Omental fat pad (tissue), 4 donors: ENCODE data around the gene SYNPO. TPM values are rescaled to one million over a fixed set of nuclear protein-coding genes. Genes with fewer than 3 reads are reported as not detected.

Experiments
- ATAC-seq: fragments of 150-250 bp; one replicate; pipeline ENCODE4 v1.9.1; 2016; ENCODE audit warnings: mild to moderate bottlenecking, moderate library complexity; ENCODE audit not compliant: low FRiP score
- DNase-seq: peaks from one replicate; pipeline ENCODE4 v3.0.0-alpha.2; 2019; ENCODE audit warnings: low spot score
- total RNA-seq, 4 donors: library from RNA; depleted of rRNA; stranded (reverse); fragments of >200 nt; gene quantifications; one replicate each; pipeline ENCODE4 v1.1.0, GENCODE V29; 2016
- TF ChIP-seq, protein P1 (sequence below), 3 donors: fragments of 450-650 bp; IDR thresholded peaks; one replicate each; pipeline ENCODE4 v1.5.1; 2016 to 2017; ENCODE audit warnings: antibody characterized with exemption in 3 of 3, mild to moderate bottlenecking in 3 of 3, moderate library complexity in 2 of 3

Gene SYNPO
- total RNA-seq, 4 donors from 2014 or later, result 12.2 to 43.6 (median 26.1) TPM

DNA sequence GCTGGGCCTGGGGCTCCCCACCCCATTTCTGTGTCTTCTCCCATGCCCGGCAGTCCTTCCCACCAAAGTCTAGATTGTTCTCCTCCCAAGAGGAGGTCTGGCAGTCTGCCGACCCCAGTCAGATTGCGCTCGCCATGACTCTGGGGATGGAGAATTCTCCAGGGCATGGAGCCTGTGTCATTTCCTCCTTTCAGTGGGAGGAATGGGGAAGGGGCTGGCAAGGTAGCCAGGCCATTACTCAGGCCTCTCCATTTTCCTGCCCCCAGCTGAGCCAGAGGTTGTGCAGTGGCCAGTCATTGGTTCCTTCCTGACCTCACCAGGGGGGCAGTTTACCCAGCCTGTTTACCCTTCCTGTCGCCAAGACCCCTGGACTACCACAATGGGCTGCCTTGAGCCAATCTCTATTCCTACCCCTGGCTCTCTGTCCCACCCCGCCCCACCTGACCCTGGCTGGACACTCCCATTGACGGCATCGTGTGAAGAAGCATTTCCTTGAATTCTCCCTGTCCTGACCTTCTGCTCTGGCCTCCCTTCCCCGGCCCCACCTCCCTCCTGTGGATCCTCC, 628 bp downstream of the SYNPO start:
- peak; percentile 77 for ATAC-seq
- TF ChIP-seq, protein P1, sequence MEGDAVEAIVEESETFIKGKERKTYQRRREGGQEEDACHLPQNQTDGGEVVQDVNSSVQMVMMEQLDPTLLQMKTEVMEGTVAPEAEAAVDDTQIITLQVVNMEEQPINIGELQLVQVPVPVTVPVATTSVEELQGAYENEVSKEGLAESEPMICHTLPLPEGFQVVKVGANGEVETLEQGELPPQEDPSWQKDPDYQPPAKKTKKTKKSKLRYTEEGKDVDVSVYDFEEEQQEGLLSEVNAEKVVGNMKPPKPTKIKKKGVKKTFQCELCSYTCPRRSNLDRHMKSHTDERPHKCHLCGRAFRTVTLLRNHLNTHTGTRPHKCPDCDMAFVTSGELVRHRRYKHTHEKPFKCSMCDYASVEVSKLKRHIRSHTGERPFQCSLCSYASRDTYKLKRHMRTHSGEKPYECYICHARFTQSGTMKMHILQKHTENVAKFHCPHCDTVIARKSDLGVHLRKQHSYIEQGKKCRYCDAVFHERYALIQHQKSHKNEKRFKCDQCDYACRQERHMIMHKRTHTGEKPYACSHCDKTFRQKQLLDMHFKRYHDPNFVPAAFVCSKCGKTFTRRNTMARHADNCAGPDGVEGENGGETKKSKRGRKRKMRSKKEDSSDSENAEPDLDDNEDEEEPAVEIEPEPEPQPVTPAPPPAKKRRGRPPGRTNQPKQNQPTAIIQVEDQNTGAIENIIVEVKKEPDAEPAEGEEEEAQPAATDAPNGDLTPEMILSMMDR (IDR thresholded peaks at IDR 0.05), result no peak
- peak; percentile 66 for DNase-seq

DNA sequence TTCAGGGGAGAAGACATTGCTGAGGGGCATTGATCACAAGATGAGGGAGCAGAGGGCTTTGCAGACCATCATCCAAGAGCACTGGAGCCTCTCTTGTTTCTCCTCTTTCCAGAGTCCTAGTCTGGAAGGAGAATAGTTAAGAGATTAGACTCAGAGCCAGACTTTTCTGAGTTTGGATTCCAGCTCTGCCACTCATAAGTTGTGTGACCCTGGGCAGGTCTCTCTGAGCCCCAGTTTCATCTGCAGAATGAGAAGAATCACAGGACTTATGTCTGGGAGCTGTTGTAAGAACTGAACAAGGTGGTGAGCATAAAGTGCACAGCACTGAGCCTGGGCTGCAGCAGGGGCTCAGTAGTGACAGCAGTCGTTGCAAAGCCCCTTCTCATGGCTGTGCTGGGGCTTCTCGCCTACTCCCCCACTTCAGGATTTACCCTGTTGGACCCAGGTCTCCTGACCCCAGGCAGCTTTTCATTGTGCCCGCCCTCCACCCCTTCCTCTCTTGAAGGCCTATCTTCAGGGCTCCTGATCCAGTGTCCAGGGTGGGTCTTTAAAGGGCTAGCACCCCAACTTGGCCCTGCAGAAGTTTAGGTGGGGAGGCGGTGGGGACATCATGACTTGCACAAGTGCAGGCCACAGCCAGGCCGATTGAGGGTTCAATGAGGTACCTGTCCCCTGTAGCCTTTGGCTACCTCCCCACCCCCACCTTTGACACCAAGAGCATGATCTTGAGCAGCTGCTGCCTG, 1.5 kb downstream of the SYNPO start:
- DNase-seq (no peak), ATAC-seq (no peak)
- TF ChIP-seq, protein P1 (IDR thresholded peaks at IDR 0.05), result no peak

DNA sequence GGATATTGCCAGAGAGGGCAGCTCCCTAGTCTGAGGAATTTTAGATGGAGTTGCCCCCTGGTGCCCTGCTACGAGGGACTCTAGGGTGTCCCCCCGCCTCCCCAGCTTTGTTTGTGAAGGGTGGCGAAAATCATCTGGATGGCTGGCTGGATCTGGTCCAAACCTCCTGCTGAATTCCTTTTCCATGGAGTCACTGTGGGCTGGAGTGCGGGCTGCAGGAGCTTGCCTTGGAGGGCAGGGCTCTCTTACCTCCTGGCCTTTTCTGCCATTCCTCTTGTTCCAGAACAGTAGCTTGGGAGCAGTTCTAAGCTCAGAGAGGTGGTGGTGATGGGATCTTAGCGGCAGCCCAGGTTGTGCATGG, 2.1 kb downstream of the SYNPO start:
- no peak for DNase-seq
- TF ChIP-seq, protein P1 (IDR thresholded peaks at IDR 0.05), result no peak
- peak; percentile 52 for ATAC-seq

DNA sequence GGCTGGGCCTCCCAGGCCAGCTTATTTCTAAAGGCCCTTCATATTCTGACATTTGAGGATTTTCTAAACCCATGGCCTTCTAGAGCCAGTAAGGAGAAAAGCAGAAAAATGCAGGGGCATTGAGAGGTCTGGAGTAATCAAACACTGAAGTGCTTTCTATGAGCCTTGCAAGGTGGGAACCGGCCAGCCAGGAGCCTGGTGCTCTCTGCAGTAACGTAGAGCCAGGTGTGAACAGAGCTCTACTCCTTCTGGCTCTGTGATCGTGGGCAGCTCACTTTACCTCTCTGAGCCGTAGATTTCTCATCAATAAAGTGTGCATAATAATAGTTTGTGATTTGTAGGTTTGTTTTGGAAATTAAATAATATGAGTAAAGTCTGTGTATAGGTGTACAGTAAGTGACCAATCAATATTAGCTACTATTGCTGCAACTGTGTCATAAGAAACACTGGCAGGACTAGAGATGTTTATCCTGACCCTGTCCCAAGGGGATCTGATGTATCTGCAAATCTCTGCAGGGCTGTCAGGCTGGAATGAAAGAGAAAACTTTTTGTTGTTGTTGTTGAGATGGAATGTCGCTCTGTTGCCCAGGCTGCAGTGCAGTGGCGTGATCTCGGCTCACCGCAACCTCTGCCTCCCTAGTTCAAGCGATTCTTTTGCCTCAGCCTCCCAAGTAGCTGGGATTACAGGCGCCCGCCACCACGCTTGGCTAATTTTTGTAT, 2.7 kb downstream of the SYNPO start:
- ATAC-seq (no peak), DNase-seq (no peak)
- TF ChIP-seq, protein P1 (IDR thresholded peaks at IDR 0.05), result no peak

DNA sequence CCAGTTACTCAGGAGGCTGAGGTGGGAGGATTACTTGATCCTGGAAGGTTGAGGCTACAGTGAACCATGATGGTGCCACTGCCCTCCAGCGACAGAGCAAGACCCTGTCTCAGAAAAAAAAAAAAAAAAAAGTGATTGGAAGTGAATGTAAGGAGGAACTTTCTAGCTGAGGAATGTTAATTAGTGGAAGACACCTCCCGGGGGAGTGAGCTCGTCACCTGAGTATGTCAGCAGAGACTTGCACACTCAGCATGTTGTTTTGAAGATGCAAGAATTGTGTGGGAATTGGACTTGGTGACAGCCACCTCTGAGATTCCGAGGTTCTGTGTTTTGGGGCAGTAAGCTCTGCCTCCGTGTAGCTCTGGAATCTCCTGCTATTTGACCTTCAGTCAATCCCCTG, 3.6 kb downstream of the SYNPO start:
- DNase-seq, result no peak
- ATAC-seq, result no peak
- TF ChIP-seq, protein P1 (IDR thresholded peaks at IDR 0.05), result no peak

DNA sequence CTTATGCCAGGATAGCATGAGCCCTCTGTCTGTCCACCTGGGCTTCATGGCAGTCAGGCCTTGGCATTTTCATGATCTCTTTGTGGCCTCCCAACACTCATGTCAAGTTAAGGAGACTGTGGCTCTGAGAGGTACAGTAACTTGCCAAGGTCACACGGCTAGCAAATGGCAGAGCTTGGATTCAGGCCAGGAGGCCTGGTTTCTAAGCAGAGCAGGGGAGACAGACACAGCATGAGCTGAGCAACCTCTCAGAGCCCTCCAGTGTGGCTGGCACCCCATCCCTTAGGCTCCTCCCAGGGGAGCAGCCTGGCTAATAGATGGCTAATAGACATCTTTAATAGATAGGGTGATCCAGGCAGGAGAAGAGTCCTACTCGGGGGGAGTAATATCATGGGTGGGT, 4.1 kb downstream of the SYNPO start:
- ATAC-seq (no peak), DNase-seq (no peak)
- TF ChIP-seq, protein P1 (IDR thresholded peaks at IDR 0.05), result no peak
